Measurements from ENCODE around the gene BRAF.

The BRAF gene

DNA sequence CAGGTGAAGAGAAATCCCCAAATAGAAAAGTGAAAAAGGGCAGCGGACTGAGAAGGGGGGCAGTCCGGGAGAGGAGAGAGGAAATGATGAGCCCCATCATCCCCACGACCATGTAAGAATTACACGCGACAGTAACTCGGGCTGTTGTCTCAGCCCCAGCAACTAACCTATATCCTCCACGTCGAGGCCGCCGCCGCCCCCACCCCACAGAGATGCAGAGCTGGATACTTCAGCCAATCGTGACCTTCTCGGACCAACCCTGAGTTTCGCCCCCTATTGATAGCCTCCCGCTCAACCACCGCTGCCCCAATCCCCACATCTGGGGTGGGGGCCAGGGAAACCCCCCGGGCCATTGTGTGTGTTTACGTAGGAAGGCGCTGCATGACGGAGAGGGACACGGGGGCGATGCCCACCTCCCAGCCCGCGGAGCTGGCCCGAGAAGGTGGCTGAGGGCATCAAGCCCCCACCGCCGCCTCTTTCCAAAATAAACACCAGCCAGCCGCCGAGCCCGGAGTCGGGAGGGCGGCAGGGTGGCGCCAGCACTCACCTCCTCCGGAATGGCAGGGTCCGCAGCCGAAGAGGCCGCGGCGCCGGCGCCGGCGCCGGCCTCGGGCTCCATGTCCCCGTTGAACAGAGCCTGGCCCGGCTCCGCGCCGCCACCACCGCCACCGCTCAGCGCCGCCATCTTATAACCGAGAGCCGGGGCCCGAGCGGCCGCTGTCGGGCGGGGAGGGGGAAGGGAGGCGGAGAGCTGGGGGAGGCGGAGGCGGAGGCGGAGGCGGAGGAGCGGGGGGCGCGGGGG lies 509 bp downstream of the BRAF start (continued):
- TF ChIP-seq SP7 (tag by site-specific recombination; IDR thresholded peaks at IDR 0.05): peak; percentile 48; the same call in 1 of the 2 replicates
- no peak for TF ChIP-seq ZNF701 (tag by site-specific recombination; IDR thresholded peaks at IDR 0.05)
- TF ChIP-seq ZNF624 (tag by site-specific recombination; IDR thresholded peaks at IDR 0.05): no peak
- TF ChIP-seq ZEB2 (tag by site-specific recombination; IDR thresholded peaks at IDR 0.05): peak; percentile 87
- TF ChIP-seq RBAK (tag by site-specific recombination; IDR thresholded peaks at IDR 0.05): no peak
- no peak for TF ChIP-seq ZNF747 (tag by site-specific recombination; IDR thresholded peaks at IDR 0.05)
- TF ChIP-seq ZBTB20 (tag by site-specific recombination; IDR thresholded peaks at IDR 0.05): peak; percentile 58; the same call in 1 of the 2 replicates
- TF ChIP-seq ZNF394 (tag by site-specific recombination; IDR thresholded peaks at IDR 0.05; ENCODE audit: borderline replicate concordance): peak; percentile 57
- TF ChIP-seq ZNF335 (tag by site-specific recombination; conservative IDR thresholded peaks at IDR 0.05): peak; percentile 64
- TF ChIP-seq ZNF155 (tag by site-specific recombination; IDR thresholded peaks at IDR 0.05): no peak
- no peak for TF ChIP-seq ZNF140 (tag by site-specific recombination; IDR thresholded peaks at IDR 0.05)
- TF ChIP-seq TRIM28 (IDR thresholded peaks at IDR 0.05; ENCODE audit: borderline replicate concordance, low read length): 0 out of 2 replicates have a peak, but pooled peaks have one; percentile 7

DNA sequence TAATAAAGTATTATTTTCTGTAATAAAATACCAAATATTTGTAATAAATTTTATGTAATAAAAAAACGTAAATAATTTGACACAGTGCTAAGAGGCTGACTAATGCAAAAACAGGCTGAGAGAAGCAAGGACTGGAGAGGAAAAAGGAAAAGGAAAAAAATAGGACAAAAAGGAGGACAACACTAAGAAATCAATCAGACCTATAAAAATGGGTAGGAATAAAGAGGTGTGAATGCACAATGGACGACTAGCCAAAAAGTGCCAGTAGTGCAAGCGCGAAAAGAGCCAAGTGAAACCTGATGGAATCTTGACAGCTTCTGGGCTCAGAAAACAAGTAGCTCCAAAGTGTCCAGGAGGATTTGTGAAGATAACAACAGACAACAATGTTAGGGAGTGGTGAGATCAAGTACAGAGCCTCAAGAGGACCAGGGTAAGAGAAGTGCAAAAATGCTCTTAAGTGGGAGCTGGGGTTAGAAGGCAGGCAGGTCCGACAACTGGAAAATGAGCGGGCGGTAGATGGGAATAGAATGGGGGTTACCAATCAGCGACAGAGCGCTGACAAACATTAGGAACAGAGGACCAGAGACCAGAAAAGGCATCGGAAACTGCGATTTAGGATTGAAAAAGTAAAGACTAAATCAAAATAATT lies 1.2 kb downstream of the BRAF start:
- POLR2A ChIA-PET: interaction anchor here (0.6 to 1.3 kb wide), 5 partner anchors 14 to 626 kb away, joined by 3 to 7 read pairs (median 3); no protein-coding TSS in a partner anchor
- H3K27ac ChIP-seq (ENCODE audit: extremely low read depth, low read depth, low read length): peak overlapping the region; percentile 91; the same call in 1 of the 2 replicates
- TF ChIP-seq ZNF133 (tag by site-specific recombination; IDR thresholded peaks at IDR 0.05) (no peak), ZNF670 (tag by site-specific recombination; IDR thresholded peaks at IDR 0.05; ENCODE audit: low read depth) (no peak), PBX3 (CRISPR knock-in tag; IDR thresholded peaks at IDR 0.05) (no peak), ZNF404 (tag by site-specific recombination; IDR thresholded peaks at IDR 0.05) (no peak), ZNF792 (tag by site-specific recombination; IDR thresholded peaks at IDR 0.05) (0 out of 2 replicates have a peak, but pooled peaks have one; percentile 21), ZNF112 (tag by site-specific recombination; IDR thresholded peaks at IDR 0.05) (no peak), ZNF292 (tag by site-specific recombination; IDR thresholded peaks at IDR 0.05; ENCODE audit: borderline replicate concordance, low read depth) (no peak), ZSCAN30 (tag by site-specific recombination; IDR thresholded peaks at IDR 0.05) (no peak), ZNF654 (tag by site-specific recombination; IDR thresholded peaks at IDR 0.05; ENCODE audit: low read depth) (no peak), ZNF837 (tag by site-specific recombination; IDR thresholded peaks at IDR 0.05) (no peak), ZNF391 (tag by site-specific recombination; IDR thresholded peaks at IDR 0.05; ENCODE audit: borderline replicate concordance, low read depth) (no peak), ZNF354C (tag by site-specific recombination; IDR thresholded peaks at IDR 0.05; ENCODE audit: borderline replicate concordance, low read depth) (no peak), PRDM1 (tag by site-specific recombination; IDR thresholded peaks at IDR 0.05) (peak; percentile 92), SALL2 (tag by site-specific recombination; IDR thresholded peaks at IDR 0.05; ENCODE audit: borderline replicate concordance) (no peak), ZNF600 (tag by site-specific recombination; IDR thresholded peaks at IDR 0.05) (peak; percentile 40; the same call in 1 of the 2 replicates), KLF7 (tag by site-specific recombination; IDR thresholded peaks at IDR 0.05; ENCODE audit: borderline replicate concordance) (no peak)
- TF ChIP-seq, protein P1, sequence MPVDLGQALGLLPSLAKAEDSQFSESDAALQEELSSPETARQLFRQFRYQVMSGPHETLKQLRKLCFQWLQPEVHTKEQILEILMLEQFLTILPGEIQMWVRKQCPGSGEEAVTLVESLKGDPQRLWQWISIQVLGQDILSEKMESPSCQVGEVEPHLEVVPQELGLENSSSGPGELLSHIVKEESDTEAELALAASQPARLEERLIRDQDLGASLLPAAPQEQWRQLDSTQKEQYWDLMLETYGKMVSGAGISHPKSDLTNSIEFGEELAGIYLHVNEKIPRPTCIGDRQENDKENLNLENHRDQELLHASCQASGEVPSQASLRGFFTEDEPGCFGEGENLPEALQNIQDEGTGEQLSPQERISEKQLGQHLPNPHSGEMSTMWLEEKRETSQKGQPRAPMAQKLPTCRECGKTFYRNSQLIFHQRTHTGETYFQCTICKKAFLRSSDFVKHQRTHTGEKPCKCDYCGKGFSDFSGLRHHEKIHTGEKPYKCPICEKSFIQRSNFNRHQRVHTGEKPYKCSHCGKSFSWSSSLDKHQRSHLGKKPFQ (tag by site-specific recombination; IDR thresholded peaks at IDR 0.05): peak; percentile 53
- TF ChIP-seq, protein P2, sequence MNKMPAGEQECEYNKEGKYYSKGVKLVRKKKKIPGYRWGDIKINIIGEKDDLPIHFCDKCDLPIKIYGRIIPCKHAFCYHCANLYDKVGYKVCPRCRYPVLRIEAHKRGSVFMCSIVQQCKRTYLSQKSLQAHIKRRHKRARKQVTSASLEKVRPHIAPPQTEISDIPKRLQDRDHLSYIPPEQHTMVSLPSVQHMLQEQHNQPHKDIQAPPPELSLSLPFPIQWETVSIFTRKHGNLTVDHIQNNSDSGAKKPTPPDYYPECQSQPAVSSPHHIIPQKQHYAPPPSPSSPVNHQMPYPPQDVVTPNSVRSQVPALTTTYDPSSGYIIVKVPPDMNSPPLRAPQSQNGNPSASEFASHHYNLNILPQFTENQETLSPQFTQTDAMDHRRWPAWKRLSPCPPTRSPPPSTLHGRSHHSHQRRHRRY (tag by site-specific recombination; IDR thresholded peaks at IDR 0.05): no peak
- TF ChIP-seq, protein P3, sequence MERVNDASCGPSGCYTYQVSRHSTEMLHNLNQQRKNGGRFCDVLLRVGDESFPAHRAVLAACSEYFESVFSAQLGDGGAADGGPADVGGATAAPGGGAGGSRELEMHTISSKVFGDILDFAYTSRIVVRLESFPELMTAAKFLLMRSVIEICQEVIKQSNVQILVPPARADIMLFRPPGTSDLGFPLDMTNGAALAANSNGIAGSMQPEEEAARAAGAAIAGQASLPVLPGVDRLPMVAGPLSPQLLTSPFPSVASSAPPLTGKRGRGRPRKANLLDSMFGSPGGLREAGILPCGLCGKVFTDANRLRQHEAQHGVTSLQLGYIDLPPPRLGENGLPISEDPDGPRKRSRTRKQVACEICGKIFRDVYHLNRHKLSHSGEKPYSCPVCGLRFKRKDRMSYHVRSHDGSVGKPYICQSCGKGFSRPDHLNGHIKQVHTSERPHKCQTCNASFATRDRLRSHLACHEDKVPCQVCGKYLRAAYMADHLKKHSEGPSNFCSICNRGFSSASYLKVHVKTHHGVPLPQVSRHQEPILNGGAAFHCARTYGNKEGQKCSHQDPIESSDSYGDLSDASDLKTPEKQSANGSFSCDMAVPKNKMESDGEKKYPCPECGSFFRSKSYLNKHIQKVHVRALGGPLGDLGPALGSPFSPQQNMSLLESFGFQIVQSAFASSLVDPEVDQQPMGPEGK (tag by site-specific recombination; IDR thresholded peaks at IDR 0.05): no peak

More for the DNA sequence above, 1.2 kb downstream of the BRAF start:
- no peaks in the 10 kb centered on the region for H3K4me1 ChIP-seq (ENCODE audit: control insufficient read depth, insufficient read depth, low read length)
- no peaks in the 10 kb centered on the region for H3K36me3 ChIP-seq (ENCODE audit: control insufficient read depth in 2 of 2, insufficient read depth in 1 of 2, low read length in 2 of 2)
- no peaks in the 10 kb centered on the region for H3K9me3 ChIP-seq (ENCODE audit: control insufficient read depth, insufficient read depth, low read depth, low read length)
- peak overlapping the region; percentile 87 for H3K4me3 ChIP-seq (ENCODE audit: low read depth, low read length)
- CTCF ChIA-PET: interaction anchor here (0.6 to 1.6 kb wide), 7 partner anchors 10 to 725 kb away, joined by 3 to 6 read pairs (median 4); no protein-coding TSS in a partner anchor

Measured in HEK293 (cell line).